GM21390 (cell line): ENCODE results near the gene PRPF31.

Experiments
- ATAC-seq: cut with Tn5 transposase; IDR thresholded peaks from one replicate; pipeline ENCODE4 v1.9.1; 2021; ENCODE audit not compliant: unreplicated experiment

PRPF31 gene

DNA sequence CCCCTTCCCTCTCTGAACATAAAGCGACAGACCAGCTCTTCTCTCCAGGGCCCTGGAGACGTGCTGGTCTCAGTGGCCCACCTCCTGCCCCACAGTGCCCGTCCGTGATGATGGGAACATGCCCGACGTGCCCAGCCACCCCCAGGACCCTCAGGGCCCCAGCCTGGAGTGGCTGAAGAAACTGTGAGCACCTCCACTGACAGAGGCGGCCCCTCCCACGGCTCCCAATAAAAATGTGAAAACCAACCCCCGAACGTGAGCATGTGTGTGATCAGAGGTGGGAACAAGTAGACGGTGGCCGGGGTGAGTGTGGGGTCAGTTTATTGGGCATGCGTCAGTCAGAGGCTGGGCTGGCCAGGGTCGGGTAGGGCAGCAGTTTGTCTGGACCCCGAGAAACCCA, 8.8 kb upstream of the PRPF31 start:
- no peak for ATAC-seq

DNA sequence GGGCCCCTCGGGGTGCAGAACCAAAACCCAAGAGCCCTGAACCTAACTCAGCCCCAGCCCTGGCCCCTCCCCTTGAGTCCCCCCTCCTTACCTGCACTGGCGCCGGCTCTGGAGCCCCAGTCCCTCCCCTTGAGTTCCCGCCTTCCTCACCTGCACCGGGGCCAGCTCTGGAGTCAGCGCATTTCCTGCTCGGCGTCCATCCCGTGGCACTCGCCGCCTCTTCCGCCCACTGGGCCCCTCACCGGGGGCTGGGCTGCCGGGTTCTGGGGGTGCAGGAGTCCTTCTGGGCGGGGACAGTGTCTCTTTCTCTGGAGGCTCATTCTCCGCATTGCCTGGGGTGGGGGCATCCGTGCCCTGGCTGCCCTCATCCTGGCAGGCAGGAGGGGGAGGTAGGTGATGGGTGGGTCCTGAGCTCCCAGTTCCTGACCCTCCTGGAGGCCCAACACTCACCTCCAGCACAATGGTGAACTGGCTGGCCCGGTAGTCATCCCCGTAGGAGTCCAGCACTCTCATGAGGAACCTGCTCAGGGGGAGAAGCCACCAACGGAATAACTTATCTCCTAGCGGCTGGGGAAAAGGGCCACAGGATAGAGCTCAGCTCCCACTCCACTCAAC, 7.6 kb upstream of the PRPF31 start:
- ATAC-seq: no peak

DNA sequence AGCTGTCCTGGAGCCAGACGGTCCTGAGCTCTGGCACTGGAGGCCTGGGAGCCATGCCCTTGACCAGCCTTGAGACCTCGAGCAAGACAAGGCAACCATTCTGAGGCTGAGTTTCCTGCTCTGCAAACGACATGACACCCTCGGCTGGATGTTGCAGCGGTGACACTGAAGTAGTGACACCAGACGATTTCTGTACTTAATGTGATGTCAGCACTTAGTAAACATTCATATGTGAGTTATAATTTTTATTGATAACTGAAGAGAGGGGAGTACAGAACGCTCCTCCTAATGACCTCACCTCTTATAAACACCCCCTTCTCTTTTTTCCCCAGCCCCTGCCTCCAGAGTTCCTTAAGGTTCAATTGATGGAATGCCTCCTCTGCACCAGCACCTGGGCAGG, 7.1 kb upstream of the PRPF31 start:
- no peak for ATAC-seq

DNA sequence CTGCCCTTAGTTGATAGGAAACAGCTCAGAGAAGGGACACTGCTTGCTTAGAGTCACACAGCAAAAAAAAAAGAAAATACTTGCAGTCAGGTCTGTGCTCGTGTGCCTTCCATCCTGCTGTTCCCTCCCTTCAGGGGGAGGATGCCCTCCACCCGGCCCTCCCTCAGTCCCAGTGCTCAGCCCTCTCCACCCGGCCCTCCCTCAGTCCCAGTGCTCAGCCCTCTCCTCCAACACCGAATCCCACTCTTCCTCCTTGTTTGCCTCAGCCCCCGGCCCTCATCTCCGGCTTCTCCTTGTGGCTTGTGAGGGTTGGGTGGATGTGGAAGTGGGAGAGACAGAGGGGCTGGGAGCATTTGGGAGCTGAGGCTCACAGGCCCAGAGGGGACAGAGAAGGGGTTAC, 5.9 kb upstream of the PRPF31 start:
- no peak for ATAC-seq

DNA sequence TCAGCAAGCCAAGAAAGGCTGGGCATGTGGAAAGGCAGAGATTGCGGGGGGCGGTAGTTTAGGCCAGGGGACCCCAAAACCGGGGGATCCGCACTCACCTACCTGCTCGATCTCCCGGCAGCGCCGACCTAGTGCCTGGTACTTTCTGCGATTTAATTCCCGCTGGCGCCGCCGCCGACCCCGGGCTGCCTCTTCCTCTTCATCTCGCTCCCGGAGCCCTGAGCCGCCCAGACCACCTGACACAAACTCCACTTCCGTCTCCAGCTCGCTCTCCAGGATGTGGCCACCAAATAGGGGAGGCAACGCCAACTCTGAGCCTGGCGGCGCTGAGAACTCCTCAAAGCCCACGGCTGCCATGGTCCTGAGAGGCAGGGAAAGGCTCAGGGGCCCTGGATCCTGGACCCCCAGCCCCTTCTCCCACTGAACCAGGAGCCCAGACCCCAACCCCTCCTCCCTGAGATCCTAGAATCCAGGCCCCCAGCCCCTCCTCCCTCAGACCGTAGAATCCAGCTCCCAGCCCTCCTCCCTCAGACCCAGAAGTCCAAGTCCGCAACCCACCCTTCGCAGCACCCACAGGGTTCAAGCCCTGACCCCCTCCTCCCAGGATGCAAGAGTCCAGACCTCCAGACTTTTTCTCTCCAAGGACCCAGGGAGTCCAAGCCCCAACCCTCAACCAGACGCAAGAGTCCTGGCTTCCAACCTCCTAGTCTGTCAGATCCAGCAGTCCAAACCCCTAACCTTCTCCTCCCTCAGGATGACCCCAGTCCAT, 1.0 kb upstream of the PRPF31 start:
- no peak for ATAC-seq

DNA sequence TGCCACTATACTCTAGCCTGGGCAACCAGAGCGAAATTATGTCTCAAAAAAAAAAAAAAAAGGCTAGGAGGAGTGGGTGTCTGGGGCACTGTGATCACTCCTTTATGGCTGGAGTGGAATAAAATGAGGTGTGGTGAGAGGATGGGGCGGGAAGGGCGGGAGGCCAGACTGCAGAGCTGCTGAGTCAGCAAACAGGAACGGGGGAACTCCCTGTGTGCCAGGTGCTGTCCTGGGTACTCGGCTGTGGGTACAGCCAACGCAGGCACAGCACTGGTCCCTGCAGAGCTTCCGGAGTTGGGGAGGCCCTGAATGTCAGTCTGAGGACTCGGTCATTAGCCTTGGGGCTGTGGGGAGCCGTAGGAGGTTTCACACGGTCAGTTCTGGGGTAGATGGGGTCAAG, 5.7 kb downstream of the PRPF31 start:
- no peak for ATAC-seq

DNA sequence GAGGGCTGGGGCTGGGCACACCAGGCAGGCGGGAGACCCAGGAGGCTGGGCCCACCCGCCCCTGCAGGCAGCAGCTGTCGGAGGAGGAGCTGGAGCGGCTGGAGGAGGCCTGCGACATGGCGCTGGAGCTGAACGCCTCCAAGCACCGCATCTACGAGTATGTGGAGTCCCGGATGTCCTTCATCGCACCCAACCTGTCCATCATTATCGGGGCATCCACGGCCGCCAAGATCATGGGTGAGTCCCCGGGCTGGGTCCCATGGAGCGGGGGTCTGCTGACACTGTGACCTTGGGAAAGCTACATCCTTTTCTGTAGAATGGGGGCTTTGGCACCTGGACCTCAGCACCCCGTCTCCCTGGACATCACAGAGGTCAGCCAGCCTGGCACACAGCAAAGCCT, 8.1 kb downstream of the PRPF31 start:
- no peak for ATAC-seq

DNA sequence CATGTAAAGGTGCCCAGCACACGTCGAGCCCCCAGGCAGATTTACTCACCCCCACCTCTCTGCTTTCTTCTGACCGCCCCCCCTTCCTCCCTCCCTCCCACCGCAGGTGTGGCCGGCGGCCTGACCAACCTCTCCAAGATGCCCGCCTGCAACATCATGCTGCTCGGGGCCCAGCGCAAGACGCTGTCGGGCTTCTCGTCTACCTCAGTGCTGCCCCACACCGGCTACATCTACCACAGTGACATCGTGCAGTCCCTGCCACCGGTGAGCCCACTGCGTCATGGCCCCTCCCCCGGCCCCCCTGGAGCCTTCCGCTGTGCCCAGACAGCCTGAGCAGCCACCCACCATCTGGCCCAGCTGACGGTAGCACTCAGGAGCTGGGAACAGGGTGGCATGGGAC, 8.8 kb downstream of the PRPF31 start:
- ATAC-seq: no peak

DNA sequence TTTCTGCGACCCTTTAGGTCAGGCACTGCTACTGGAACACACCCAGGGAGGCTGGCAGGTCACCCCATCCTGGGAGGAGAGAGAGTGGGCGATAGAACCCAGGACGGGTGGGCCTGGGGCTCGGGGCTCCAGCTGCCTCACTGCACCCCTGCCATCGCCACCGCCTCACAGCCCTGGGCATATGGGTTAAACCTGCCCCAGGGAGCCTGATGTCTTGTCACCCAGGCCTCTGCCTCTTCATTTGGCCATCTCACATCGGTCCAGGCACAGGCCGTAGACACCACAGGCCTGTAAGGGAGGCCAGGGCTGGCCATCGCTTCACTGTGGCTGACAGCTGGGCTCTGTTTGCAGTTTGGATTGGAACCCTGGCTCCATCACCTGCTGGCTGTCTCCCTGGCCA, 10.2 kb downstream of the PRPF31 start:
- ATAC-seq: no peak

DNA sequence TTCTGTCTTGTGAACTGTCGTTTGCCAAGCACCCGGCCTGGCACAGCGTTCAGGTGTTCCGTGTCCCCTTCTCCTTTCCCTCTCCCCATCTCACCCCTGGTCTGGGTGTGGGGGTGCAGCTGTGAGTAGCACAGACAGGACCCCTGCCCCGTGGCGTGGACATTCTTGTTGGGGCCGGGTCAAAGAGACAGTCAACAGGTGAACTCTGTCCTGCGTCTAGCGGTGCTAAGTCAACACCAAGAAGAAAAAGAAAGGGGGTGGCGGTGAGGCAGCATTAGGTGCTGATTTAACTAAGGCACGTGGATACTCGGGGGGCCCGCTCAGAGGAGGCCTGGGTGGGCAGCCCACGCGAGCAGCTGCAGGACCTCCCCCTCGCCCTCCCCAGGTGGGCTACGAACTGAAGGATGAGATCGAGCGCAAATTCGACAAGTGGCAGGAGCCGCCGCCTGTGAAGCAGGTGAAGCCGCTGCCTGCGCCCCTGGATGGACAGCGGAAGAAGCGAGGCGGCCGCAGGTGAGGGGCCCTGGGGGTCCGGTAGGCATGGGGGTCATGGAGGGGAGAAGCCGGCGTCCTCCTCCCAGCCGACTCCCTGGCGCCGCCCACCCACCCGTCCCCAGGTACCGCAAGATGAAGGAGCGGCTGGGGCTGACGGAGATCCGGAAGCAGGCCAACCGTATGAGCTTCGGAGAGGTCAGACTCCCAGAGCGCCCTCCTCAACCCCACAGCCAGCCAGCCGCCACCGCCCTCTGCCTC, 12.3 kb downstream of the PRPF31 start:
- ATAC-seq: no peak

DNA sequence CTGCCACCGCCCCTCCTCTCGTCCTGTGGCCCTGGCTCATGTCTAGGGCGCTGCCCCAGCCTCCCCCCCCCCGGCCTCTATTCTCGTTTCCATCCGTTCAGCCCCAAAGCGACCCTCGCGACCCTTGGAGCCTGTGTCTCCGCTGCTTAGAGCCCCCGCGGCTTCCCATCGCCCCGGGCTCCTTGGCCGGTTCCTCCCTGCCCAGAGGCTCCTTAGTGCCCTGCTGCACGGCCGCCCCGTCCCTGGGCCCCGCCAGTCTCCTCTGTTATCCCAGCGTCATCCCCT, 12.8 kb downstream of the PRPF31 start:
- ATAC-seq: no peak

DNA sequence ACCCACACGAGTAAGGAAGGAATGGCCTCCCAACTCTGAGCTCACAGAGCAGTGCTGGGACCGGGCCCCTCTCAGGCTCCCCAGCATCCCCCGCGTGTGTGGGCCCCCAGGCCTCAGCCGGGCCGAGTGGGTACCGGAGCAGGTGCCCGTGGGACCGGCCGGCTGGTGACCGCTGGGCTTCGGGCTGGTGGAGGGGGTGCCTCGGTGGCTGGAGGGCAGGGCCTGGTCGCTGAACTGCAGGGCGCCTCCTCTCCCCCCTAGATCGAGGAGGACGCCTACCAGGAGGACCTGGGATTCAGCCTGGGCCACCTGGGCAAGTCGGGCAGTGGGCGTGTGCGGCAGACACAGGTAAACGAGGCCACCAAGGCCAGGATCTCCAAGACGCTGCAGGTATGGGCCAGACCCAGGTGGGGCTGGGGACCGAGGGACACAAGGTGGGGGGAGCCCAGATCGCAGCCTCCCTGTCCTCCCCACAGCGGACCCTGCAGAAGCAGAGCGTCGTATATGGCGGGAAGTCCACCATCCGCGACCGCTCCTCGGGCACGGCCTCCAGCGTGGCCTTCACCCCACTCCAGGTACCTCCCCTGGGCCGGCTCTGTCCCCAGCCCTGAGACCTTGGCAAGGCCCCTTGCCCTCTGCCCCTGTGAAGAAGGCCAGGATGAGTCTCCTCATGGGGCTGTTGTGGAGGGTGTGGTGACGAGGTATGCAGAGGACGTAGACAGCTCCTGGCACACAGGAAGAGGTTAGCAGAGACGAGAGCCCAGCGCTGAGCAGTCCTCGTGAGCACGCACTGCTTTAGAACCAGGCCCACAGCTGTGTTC, 13.5 kb downstream of the PRPF31 start:
- ATAC-seq: no peak

DNA sequence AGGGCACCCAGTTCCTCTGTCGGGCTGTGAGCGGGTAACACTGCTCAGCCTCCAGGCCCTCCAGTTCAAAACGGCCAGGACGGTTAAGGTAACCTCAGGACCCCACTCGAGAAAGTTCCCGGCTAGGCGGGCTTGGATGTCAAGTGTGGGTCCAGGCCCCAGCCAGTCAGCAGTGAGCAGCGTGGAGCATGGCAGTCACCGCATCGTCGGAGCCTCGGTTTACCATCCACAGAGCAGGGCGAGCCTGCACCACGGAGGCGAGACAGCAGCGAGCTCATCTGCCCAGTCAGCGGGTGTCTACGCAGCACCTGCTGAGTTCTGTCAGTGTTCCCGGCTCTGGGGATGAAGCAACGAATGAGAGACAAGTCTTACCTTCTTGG, 14.1 kb downstream of the PRPF31 start:
- ATAC-seq: no peak

DNA sequence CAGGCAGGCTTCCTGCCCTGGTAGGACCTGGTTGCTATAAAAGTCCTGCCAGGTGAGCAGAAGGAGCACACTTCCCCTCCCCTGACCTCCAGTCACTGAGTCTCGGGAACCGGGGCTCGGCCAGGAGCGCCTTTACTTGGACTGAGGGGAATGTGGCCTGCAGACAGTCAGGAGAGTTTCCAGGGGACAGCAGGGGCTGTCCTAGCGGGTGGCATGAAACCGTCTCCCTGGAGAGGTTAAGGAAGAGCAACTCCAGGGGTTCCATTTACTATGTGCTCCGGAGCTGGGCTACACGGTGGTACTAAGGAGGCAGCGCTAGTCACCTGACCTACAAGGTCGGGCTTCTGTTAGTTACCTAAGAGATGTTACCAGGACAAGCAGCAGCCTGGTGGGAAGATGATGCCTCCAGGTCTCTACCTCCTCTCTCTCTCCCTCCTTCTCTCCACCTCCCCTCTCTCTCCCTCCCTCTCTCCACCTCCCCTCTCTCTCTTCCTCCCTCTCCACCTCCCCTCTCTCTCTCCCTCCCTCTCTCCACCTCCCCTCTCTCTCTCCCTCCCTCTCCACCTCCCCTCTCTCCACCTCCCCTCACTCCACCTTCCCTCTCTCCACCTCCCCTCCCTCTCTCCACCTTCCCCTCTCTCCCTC, 17.9 kb downstream of the PRPF31 start:
- no peak for ATAC-seq

DNA sequence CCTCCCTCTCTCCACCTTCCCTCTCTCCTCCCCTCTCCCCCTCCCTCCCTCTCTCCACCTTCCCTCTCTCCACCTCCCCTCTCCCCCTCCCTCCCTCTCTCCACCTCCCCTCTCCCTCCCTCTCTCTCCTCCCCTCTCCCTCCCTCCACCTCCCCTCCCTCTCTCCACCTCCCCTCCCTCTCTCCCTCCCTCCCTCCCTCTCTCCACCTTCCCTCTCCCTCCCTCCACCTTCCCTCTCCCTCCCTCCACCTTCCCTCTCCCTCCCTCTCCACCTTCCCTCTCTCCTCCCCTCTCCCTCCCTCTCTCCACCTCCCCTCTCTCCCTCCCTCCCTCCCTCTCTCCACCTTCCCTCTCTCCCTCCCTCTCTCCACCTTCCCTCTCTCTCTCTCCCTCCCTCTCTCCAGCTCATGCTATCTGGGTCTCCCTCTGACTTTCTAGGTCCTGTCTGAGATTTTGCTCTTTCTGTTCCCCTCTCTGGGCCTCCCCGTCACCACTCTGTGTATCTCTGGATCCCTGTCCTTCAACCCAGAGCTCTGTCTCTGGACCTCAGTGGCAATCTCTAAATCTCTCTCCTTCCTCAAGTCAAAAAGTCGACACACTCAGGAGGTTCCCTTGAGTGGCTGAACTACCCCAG, 18.5 kb downstream of the PRPF31 start:
- no peak for ATAC-seq

DNA sequence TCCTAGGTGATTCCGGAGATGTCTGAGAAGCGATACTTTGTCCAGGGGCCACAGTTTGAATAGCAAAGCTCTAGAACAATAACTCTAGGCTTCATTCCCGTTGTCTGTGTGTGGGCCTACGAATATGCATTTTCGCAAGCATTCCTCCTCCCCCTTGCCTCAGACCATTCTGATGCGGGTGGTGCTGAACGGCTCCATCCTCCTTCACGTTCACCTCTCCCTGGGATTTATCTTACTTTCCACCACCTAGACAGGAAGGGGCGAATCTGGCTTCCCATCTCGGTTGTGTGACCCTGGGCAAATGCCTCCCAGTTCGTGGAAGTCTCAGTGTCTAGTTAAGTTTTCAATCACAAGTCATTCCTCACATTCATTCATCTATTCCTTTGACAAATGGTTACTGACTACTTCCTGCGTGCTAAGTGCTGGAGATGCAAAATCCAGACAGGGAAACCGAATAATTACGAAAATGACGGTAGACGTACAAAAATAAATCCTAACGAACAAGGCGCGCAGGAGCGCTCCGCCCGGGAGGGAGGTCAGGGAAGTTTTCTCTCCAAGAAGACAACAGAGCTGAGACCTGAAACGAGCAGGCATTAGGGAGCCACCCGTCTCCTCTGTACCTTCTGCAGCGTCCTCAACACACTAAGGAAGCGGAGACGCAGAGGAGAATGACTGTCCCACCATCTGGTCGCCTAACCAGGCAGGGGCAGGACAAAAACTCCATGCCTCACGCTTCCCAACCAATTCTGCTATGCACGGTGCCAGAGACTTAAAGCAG, 20.7 kb downstream of the PRPF31 start:
- peak; percentile 0 for ATAC-seq

DNA sequence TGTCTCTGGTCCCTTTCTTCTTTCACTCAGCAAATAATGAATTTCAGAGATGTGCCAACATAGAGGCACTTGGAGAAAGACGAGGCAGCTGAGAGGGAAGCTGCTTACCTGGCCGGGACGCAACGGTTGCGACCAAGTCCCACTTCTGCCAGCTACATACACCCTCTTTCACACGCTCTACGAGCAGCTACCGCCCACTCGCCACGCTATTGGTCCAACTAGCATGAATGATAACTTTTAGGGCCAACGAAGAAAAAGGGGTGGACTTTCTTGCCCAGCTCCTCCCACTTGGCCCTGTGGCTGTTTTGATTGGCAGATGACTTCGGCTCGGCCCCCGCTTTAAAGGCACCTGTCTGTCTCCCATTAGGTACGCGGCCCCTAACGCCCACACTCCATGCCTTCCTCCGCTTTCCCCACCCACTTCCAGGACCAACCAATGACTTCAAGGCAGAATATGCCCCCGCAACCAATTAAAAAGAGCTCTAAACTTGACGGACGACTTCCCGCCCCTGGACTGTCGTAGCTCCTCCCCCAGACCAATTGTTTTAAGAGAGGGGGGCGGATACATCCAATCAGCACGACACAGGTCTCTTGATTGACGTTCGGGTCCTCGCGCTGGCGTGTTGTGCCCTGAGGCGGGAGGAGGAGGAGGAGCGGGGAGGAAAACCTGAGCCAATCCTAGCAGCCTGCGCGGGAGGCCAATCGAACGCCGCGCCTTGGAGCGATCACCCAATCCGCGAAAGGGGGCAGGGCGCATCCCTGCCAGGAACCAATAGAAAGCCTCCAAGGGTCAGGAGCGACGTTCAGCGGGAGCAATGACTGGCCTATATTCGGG, 21.5 kb downstream of the PRPF31 start:
- ATAC-seq: peak; percentile 77

DNA sequence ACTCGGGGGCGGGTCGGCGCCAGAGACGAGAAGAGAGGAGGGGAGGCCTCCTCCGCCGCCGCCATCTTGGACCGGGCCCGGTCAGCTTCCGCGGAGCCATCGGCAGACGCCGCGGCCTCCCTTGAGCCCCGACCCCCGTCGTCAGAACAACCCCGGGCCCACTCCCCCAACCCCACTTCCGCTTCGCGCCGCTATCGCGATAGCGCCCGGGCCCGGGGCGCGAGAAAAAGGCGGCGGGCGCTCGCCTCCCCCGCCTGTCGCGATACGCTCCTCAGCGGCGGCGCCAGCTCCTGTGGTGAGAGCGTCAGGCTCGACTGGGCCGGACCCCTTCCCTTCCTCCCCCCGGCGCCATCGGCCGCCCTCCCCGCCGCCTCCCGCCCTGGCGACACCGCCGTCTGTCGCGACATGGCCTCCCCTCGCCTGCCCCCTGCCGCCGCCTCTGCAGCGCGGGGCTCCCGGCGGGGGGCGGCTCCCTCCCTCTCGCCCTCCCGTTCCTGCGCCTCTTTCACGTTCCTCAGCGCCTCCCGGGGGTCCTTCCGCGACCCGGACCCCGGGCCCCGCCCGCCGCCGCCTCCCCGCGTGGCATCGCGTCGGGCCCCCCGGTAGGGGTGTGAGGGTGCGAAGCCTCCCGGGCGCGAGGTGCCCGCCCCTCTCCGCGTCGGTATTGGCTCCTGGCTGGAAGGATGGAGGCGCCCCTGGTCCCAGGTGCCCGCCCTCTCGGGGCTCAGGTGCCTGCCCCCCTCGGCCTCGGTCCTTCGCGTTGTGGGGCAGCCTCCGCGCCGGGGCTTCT, 22.3 kb downstream of the PRPF31 start, which contains the start of gene CNOT3:
CNOT3 (plus strand) TSS at position 64 of the 790 bp plus-strand sequence. CDS start 5,217 bp downstream, outside the sequence.
- ATAC-seq: no peak
